ENCODE data around the gene SIK3.

SIK3 gene

DNA sequence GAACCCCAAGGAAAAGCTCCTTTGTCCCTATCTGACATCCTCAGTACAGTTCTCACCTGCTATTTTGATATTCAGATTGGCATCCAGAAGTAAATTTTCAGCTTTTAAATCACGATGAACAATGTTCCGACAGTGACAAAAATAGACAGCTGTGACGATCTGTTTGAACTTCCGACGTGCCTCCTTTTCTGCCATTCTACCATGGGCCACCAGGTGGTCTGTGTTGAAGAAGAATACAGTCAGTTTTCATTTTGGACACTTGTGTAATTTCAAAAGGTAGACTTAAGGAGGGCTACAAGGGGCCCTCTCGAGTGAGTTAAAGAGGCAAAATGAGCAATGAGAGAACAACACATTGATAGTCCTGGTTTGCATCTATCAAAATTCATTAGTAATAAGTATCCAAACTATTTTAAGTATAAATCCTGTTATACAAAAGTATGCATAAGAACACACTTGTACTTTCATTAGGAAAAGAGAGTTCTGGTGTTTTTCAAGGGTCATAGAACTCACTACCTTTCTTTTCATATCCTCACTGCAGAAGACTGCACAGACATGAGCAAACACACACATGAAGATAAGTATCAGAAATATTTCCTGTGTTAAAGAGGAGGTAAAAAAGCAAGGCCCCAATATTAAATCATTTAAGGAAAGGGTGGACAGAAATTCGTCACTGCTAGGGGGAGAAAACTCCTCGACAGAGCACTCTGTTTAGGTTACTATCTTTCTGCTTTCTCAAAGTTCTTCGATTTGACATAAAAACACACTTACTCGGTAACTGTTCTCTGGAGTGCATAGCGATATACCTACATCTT, 170.9 kb downstream of the SIK3 start:
- no peak for DNase-seq

GRCh38 chr11:116925050-116925449, 173.2 kb downstream of the SIK3 start:
- DNase-seq, result no peak

DNA sequence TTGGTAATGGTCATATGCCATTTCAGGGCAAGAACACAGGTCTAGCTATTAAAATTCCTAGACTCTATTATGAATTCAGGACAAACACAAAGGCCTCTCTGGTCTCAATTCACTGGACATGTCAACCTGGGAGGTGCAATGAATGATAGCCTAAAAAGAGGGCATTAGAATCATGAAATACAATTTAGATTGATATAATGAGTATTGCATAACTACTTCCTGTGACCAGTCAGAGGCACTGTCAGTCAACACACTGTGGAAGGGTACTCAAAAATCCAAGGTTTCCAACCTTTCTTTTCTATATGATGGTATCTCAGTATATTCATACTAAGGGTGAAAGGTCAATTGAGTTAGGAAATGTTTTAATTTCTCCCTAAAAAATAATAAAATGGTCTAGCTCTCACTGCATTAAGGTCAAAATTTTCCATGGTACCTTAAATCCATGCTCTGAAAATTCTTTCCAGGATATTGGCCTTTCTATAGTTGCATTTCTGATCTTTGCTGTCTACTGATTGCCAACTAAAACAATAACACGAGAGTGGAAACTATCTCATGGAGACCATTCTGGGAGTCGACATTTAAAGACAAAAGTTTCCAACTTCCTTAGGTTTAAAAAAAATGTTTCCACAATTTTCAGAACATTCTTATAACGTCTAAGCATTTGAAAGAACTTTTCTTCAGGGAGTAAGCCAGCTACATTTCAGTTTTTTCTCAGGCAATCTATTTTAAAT, 179.1 kb downstream of the SIK3 start:
- no peak for DNase-seq

DNA sequence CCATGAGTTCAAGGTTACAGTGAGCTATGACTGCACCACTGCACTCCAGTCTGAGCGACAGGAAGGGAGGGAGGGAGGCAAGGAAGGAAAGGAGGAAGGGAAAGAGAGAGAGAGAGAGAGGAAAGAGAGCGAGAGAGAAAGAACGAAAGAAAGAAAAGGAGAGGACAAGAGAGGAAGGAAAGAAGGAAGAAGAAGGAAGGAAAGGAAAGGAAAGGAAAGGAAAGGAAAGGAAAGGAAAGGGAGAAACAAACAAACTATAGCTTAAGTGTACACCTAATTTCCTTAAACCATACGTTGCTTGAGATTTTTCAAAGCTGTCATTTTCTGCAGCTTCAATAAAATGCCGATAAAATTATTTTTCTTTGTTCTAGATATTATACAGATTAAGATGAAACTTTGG, 180.6 kb downstream of the SIK3 start:
- no peak for DNase-seq

- DNase-seq, result no peak
Measured at GRCh38 chr11:116916886-116917285, 181.3 kb downstream of the SIK3 start.

GRCh38 chr11:116916052-116916451, 182.2 kb downstream of the SIK3 start:
- DNase-seq, result no peak

DNA sequence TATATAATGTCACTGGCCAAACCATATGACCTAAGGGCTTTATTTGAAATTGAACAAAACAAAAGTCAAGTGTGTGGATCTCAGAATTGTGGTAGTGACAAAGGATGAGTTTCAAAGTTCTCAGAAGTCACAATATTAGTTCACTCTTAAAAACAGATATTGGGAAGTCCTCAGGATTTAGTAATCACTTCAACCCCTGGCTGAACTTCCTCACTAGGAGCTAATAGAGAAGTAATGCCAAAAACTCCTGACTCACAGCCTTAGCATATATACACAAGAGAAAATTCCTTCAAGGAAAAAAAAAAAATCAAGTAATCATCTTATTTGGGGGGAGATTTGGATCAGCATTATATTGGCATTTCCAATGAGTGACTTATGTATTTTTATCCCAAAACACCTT, 185.2 kb downstream of the SIK3 start:
- DNase-seq, result no peak

DNA sequence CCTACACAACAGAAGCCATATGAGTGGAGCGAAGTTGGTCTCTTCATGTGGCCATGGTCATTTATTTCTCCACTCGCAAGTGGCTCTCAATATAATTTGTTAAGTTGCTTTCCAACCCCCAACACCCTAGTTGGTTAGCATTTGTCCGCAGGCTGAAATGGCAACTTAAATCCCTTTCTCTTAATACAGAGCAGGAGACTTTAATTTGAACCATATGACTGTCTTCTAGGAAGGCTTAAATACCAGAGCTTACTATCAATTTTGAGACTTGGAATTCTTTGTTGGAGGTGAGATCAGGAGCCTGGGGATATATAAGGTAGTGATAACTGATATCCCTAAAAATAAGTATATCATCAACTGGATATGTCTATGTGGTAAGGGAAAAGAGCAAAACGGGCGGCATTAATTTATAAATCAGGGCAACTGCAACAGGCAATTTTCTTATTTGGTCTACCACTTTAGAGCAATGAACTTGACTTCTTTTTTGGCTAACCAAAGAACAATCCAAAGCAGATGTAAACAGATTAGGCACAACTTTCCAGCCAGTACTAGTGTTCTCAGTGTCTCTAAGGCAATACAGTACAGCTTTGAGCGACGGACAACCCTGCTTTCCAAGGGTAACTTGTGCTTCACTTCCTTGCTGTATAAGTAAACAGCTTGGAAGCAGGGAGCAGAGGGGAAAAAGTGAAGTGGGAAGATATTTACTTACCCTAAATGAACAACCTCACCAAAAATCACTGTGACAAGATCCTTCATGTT, 186.1 kb downstream of the SIK3 start:
- no peak for DNase-seq

GRCh38 chr11:116910847-116911246, 187.4 kb downstream of the SIK3 start:
- DNase-seq, result no peak

- DNase-seq, result no peak
Measured at GRCh38 chr11:116910378-116910777, 187.8 kb downstream of the SIK3 start.

GRCh38 chr11:116909245-116909644, 189.0 kb downstream of the SIK3 start:
- no peak for DNase-seq

DNA sequence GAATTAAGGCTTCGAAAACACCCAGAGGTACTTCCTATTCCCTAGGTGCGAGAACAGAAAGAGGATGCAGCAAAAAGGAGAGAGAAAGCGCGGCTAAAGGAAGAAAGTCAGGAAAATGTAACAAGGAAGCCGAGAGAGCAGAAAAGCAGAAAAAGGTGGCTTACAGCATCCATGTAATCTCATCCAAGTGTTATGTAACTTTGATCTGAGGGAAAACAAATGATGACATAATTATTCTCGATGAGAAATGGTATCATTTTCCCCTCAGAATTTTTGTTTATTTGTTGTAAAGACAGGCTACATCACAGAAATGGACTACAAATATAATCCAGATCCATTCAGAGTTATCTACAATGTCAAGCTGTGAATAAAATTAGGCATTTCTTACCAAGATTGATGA, 191.7 kb downstream of the SIK3 start:
- no peak for DNase-seq

- no peak for DNase-seq
Measured at GRCh38 chr11:116903090-116903489, 195.1 kb downstream of the SIK3 start.

GRCh38 chr11:116901964-116902688, 196.1 kb downstream of the SIK3 start:
- DNase-seq, result no peak

GRCh38 chr11:116901211-116901610, 197.0 kb downstream of the SIK3 start:
- no peak for DNase-seq

- no peak for DNase-seq
Measured at GRCh38 chr11:116896211-116896610, 202.0 kb downstream of the SIK3 start.

DNA sequence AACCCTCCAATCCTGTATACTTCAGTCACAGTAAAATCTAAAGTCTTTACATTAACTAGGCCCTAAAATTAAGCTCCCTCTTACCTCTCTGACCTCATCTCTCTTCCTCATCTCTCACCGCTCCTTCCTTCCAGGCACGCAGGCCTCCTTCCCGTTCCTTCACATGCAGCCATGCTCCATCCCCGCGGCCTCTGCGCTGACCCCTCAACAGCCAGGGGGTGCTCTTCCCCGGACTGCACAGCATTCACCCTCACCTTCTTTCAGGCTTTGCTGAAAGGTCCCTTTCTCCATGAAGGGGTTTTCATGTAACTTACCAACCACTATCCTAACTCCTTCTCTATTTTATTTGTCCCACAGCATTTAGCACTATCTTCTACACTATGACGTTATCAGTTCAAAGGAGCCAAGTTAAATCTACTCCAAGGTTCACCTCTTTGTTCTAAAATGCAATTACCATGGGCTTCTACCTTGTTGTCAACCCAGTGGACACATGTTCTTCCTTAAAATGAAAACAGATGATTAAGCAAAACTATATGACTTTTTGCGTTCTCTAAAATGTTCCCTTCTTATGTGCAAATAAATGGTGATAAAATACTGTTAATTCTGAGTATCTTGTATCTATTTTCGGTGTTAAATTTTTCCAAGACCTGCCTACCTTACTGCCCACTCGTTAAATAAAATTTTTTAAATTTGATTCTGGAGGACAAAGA, 203.0 kb downstream of the SIK3 start:
- DNase-seq, result no peak

DNA sequence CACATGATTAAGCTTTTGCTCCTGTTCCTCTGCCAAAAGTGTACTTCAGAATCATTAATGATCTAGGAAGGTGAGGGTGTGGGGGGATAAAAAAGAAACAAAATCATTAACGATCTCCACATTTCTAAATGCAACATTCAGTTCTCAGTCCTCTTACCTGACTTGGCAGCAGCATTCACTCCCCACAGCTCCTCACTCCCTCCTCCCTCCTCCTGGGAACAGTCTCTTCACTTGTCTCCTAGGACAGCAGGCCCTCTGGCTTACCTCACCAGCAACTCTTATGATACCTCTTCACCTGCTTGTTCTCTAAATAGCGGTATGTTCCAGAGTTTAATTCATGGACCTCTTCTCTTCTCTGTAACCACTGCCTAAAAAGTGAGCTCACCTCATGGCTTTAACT, 204.3 kb downstream of the SIK3 start:
- no peak for DNase-seq

DNA sequence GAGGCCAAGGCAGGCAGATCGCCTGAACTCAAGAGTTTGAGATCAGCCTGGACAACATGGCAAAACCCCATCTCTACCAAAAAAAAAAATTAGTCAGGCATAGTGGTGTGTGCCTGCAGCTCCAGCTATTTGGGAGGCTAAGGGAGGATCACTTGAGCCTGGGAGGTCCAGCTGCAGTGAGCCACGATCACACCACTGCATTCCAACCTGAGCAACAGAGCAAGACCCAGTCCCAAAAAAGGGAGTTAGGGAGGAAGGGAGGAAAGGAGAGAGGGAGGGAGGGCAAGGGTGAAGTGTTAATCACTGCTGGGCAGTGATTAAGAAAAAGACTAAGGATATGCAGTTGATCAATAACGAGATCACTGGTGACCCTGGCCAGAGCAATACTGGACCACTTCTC, 204.8 kb downstream of the SIK3 start:
- DNase-seq, result no peak

GRCh38 chr11:116892374-116892773, 205.9 kb downstream of the SIK3 start:
- no peak for DNase-seq

- DNase-seq, result no peak
Measured at GRCh38 chr11:116891746-116892145, 206.5 kb downstream of the SIK3 start.

- no peak for DNase-seq
Measured at GRCh38 chr11:116890607-116891006, 207.6 kb downstream of the SIK3 start.

Data from NCI-H1694 treated with DMSO at 0.1 percent for 48 hours (cell line).